Measurements from ENCODE around the gene TOX3.

Gene TOX3

GRCh38 chr16:52439171-52439701, 107.7 kb downstream of the TOX3 start:
- Mint-ChIP-seq H3K4me3 (no peak overlapping the region), H3K9me3 (peaks cover 7% of the 10 kb centered on the region), H3K27ac (no peak overlapping the region), H3K36me3 (ENCODE audit: low read depth) (peaks cover 14% of the 10 kb centered on the region), H3K4me1 (no peaks in the 10 kb centered on the region), H3K27me3 (ENCODE audit: low read depth, poor library complexity) (peaks cover 2% of the 10 kb centered on the region)
- TF ChIP-seq CTCF (IDR thresholded peaks at IDR 0.05), result no peak
- no peak for DNase-seq

GRCh38 chr16:52437277-52437670, 109.7 kb downstream of the TOX3 start:
- DNase-seq, result no peak
- H3K36me3 Mint-ChIP-seq (ENCODE audit: low read depth), result peaks cover 14% of the 10 kb centered on the region
- no peak for TF ChIP-seq CTCF (IDR thresholded peaks at IDR 0.05)
- no peak overlapping the region for H3K27ac Mint-ChIP-seq
- H3K9me3 Mint-ChIP-seq, result peaks cover 7% of the 10 kb centered on the region
- peaks cover 3% of the 10 kb centered on the region for H3K27me3 Mint-ChIP-seq (ENCODE audit: low read depth, poor library complexity)
- no peak overlapping the region for H3K4me3 Mint-ChIP-seq
- H3K4me1 Mint-ChIP-seq, result no peaks in the 10 kb centered on the region

- TF ChIP-seq CTCF (IDR thresholded peaks at IDR 0.05), result no peak
- H3K4me3 Mint-ChIP-seq, result no peak overlapping the region
- peaks cover 7% of the 10 kb centered on the region for H3K9me3 Mint-ChIP-seq
- H3K27ac Mint-ChIP-seq, result no peak overlapping the region
- DNase-seq, result no peak
- H3K27me3 Mint-ChIP-seq (ENCODE audit: low read depth, poor library complexity), result peaks cover 5% of the 10 kb centered on the region
- H3K4me1 Mint-ChIP-seq, result no peaks in the 10 kb centered on the region
- H3K36me3 Mint-ChIP-seq (ENCODE audit: low read depth), result peaks cover 14% of the 10 kb centered on the region
These were observed 110.3 kb downstream of the TOX3 start for GRCh38 chr16:52436339-52437276.

- H3K4me1 Mint-ChIP-seq, result no peaks in the 10 kb centered on the region
- TF ChIP-seq CTCF (IDR thresholded peaks at IDR 0.05), result no peak
- H3K9me3 Mint-ChIP-seq, result no peaks in the 10 kb centered on the region
- DNase-seq, result no peak
- H3K36me3 Mint-ChIP-seq (ENCODE audit: low read depth), result peaks cover 4% of the 10 kb centered on the region
- H3K4me3 Mint-ChIP-seq, result no peak overlapping the region
- no peak overlapping the region for H3K27ac Mint-ChIP-seq
- peaks cover 5% of the 10 kb centered on the region for H3K27me3 Mint-ChIP-seq (ENCODE audit: low read depth, poor library complexity)
These were observed 112.7 kb downstream of the TOX3 start for GRCh38 chr16:52434224-52434623.

GRCh38 chr16:52433643-52434042, 113.3 kb downstream of the TOX3 start:
- Mint-ChIP-seq H3K36me3 (ENCODE audit: low read depth) (no peaks in the 10 kb centered on the region), H3K27ac (no peak overlapping the region), H3K4me3 (no peak overlapping the region), H3K4me1 (no peaks in the 10 kb centered on the region), H3K27me3 (ENCODE audit: low read depth, poor library complexity) (peaks cover 5% of the 10 kb centered on the region), H3K9me3 (no peaks in the 10 kb centered on the region)
- no peak for DNase-seq
- TF ChIP-seq CTCF (IDR thresholded peaks at IDR 0.05), result no peak
